ENCODE measurements around the gene ZNF521.

DNA sequence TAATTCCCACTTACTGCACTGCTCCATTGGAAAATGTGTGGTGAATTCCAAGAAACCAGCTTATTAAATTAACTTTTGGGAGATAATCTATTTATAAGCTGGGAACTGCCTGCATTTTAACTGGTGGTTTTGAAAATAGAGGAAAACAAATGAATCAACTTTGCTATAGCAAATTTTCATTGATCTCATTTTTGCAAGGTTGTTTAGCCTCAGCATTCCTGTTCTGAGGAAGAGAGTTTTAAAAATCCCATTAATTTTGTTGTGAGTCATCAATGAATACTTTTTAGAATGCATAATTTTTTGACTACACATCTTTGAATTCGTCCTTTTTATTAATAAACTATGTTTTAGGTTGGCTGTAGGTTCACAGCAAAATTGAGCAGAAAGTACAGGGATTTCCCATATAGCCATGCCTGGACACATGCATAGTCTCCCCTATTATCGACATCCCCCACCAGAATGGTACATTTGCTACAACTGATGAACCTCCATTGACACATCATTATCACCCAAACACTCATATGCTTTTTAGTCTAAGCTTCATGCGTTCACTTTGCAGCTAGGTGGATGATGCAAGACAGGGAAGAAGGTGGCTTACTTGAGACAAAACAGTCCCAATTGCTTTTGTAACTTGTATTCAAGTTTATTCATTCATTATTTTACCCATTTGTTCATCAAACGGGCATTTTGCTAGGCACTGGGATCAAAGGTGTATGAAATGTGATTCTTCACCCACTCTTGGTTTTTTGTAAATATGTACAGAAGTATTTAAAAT lies 106.9 kb downstream of the ZNF521 start:
- no peak for TF ChIP-seq POLR2AphosphoS5 (IDR thresholded peaks at IDR 0.05; ENCODE audit: low read depth, low read length)
- TF ChIP-seq POLR2A (IDR thresholded peaks at IDR 0.05; ENCODE audit: low read depth, low read length) = no peak

All from GM12891 (cell line).